H9 (cell line): Measurements from ENCODE around the gene LXN. TPM values are rescaled to one million over a fixed set of nuclear protein-coding genes. Genes with fewer than 3 reads are reported as not detected.

Experiments used
- DNase-seq: peaks from one replicate; pipeline ENCODE4 v3.0.0-alpha.2; 2017
- H2AFZ ChIP-seq: one replicate; pipeline ENCODE4 v1.6.1; 2013; ENCODE audit warnings: mild to moderate bottlenecking, low read length, control low read depth, moderate library complexity
- H2AK5ac ChIP-seq: 2 replicates; pipeline ENCODE4 v1.6.1; 2013; ENCODE audit warnings: low read length, control low read depth, mixed read lengths; ENCODE audit not compliant: insufficient read length
- H2BK120ac ChIP-seq: one replicate; pipeline ENCODE4 v1.6.1; 2013; ENCODE audit warnings: low read depth, mild to moderate bottlenecking, low read length, control low read depth, inconsistent platforms; ENCODE audit not compliant: poor library complexity, severe bottlenecking
- H2BK12ac ChIP-seq: 2 replicates; pipeline ENCODE4 v1.6.1; 2013; ENCODE audit warnings: low read length, control low read depth, mixed read lengths, low read depth; ENCODE audit not compliant: insufficient read length
- H2BK15ac ChIP-seq: 2 replicates; pipeline ENCODE4 v1.6.1; 2013; ENCODE audit warnings: low read depth, low read length, control low read depth
- H2BK20ac ChIP-seq: one replicate; pipeline ENCODE4 v1.6.1; 2013; ENCODE audit warnings: low read depth, mild to moderate bottlenecking, low read length, control low read depth, inconsistent platforms; ENCODE audit not compliant: poor library complexity, severe bottlenecking
- H2BK5ac ChIP-seq: 2 replicates; pipeline ENCODE4 v1.6.1; 2013; ENCODE audit warnings: low read length, control low read depth, mixed read lengths; ENCODE audit not compliant: insufficient read length
- H3K14ac ChIP-seq: 2 replicates; pipeline ENCODE4 v1.6.1; 2013; ENCODE audit warnings: low read length, control low read depth; ENCODE audit not compliant: insufficient read depth
- H3K18ac ChIP-seq: 2 replicates; pipeline ENCODE4 v1.6.1; 2013; ENCODE audit warnings: low read depth, mild to moderate bottlenecking, mixed read lengths, low read length, control low read depth; ENCODE audit not compliant: insufficient read length
- H3K23ac ChIP-seq: 2 replicates; pipeline ENCODE4 v1.6.1; 2013; ENCODE audit warnings: low read length, control low read depth, mixed read lengths, low read depth; ENCODE audit not compliant: insufficient read length
- H3K23me2 ChIP-seq: 2 replicates; pipeline ENCODE4 v1.6.1; 2013; ENCODE audit warnings: low read depth, mild to moderate bottlenecking, mixed read lengths, low read length, control low read depth; ENCODE audit not compliant: insufficient read length, poor library complexity, severe bottlenecking
- H3K27ac ChIP-seq: 2 replicates; pipeline ENCODE4 v1.5.1; 2013; ENCODE audit warnings: low read length, control low read depth, mixed read lengths, low read depth; ENCODE audit not compliant: insufficient read length
- H3K27me3 ChIP-seq: 2 replicates; pipeline ENCODE4 v1.6.1; 2013; ENCODE audit warnings: low read length, control low read depth, inconsistent platforms; ENCODE audit not compliant: insufficient read depth
- H3K4ac ChIP-seq: 2 replicates; pipeline ENCODE4 v1.6.1; 2013; ENCODE audit warnings: low read depth, mild to moderate bottlenecking, control low read depth, inconsistent platforms, low read length, moderate library complexity
- H3K4me1 ChIP-seq: 2 replicates; pipeline ENCODE4 v1.6.1; 2013; ENCODE audit warnings: low read length, control low read depth, inconsistent platforms; ENCODE audit not compliant: insufficient read depth
- H3K4me2 ChIP-seq: 2 replicates; pipeline ENCODE4 v1.6.1; 2013; ENCODE audit warnings: low read length, control low read depth, mixed read lengths; ENCODE audit not compliant: insufficient read length, insufficient read depth
- H3K56ac ChIP-seq: 2 replicates; pipeline ENCODE4 v1.6.1; 2013; ENCODE audit warnings: low read depth, mild to moderate bottlenecking, mixed read lengths, low read length, control low read depth; ENCODE audit not compliant: insufficient read length
- H3K79me1 ChIP-seq: 2 replicates; pipeline ENCODE4 v1.6.1; 2013; ENCODE audit warnings: low read depth, mild to moderate bottlenecking, moderate library complexity, low read length, control low read depth, inconsistent platforms; ENCODE audit not compliant: insufficient read depth, poor library complexity, severe bottlenecking
- H3K79me2 ChIP-seq: 2 replicates; pipeline ENCODE4 v1.6.1; 2013; ENCODE audit warnings: low read length, control low read depth, inconsistent platforms; ENCODE audit not compliant: insufficient read depth
- H3K9ac ChIP-seq: 2 replicates; pipeline ENCODE4 v1.6.1; 2013; ENCODE audit warnings: low read length, control low read depth, mixed read lengths; ENCODE audit not compliant: insufficient read length; ENCODE audit errors: extremely low read depth
- H3K9me3 ChIP-seq: one replicate; pipeline ENCODE4 v1.6.1; 2013; ENCODE audit warnings: low read depth, low read length, inconsistent platforms; ENCODE audit not compliant: control insufficient read depth
- H3T11ph ChIP-seq: one replicate; pipeline ENCODE4 v1.6.1; 2013; ENCODE audit warnings: mild to moderate bottlenecking, low read length, control low read depth, inconsistent platforms
- H4K20me1 ChIP-seq: one replicate; pipeline ENCODE4 v1.6.1; 2013; ENCODE audit not compliant: control insufficient read depth, insufficient read length, insufficient read depth
- H4K5ac ChIP-seq: 2 replicates; pipeline ENCODE4 v1.6.1; 2013; ENCODE audit warnings: low read depth, mild to moderate bottlenecking, mixed read lengths, low read length, control low read depth; ENCODE audit not compliant: insufficient read length
- H4K8ac ChIP-seq: replicated peaks from 2 replicates; pipeline ENCODE4 v1.6.1; 2013; ENCODE audit warnings: low read length, control low read depth, mixed read lengths, low read depth; ENCODE audit not compliant: insufficient read length
- H4K91ac ChIP-seq: 2 replicates; pipeline ENCODE4 v1.6.1; 2013; ENCODE audit warnings: low read depth, mild to moderate bottlenecking, moderate library complexity, mixed read lengths, low read length, control low read depth; ENCODE audit not compliant: insufficient read length
- H3K27ac Mint-ChIP-seq, 3 experiments: 2 replicates in 2 of 3; 3 replicates in 1 of 3; pipeline ENCODE4 v1.8.0; 2020 to 2021; ENCODE audit warnings: mixed read lengths in 3 of 3, mild to moderate bottlenecking in 1 of 3, moderate library complexity in 1 of 3
- H3K27me3 Mint-ChIP-seq: 2 replicates; pipeline ENCODE4 v1.8.0; 2021; ENCODE audit warnings: low read depth, mild to moderate bottlenecking, moderate library complexity, mixed read lengths
- H3K36me3 Mint-ChIP-seq, 3 experiments: 2 replicates in 2 of 3; 3 replicates in 1 of 3; pipeline ENCODE4 v1.8.0; 2020 to 2021; ENCODE audit warnings: low read depth in 3 of 3, mixed read lengths in 3 of 3; ENCODE audit not compliant: insufficient read depth in 1 of 3
- H3K4me1 Mint-ChIP-seq, 2 experiments: 2 replicates each; pipeline ENCODE4 v1.8.0; 2020; ENCODE audit warnings: mixed read lengths in 2 of 2
- H3K4me3 Mint-ChIP-seq, 2 experiments: 2 replicates in 1 of 2; 3 replicates in 1 of 2; pipeline ENCODE4 v1.8.0; 2020 to 2021; ENCODE audit warnings: mild to moderate bottlenecking in 2 of 2, mixed read lengths in 2 of 2, moderate library complexity in 1 of 2
- H3K9me3 Mint-ChIP-seq, 2 experiments: 2 replicates in 1 of 2; 3 replicates in 1 of 2; pipeline ENCODE4 v1.8.0; 2020; ENCODE audit warnings: mild to moderate bottlenecking in 2 of 2, mixed read lengths in 2 of 2, moderate library complexity in 1 of 2
- CTCF ChIP-seq: fragments of 200-600 bp; sonication (generic); conservative IDR thresholded peaks from 3 replicates; pipeline ENCODE4 v1.8.0; 2021; ENCODE audit warnings: antibody characterized with exemption, mild to moderate bottlenecking
- WGBS: extraction: QIAGEN DNeasy Blood & Tissue Kit; methylation state at CpG from one replicate; pipeline ENCODE4 v1.1.7; 2013; ENCODE audit warnings: missing lambda C conversion rate, low lambda C conversion rate, mixed read lengths; ENCODE audit not compliant: insufficient read length; ENCODE audit errors: extremely low coverage; 5-methylcytosine and 5-hydroxymethylcytosine counted together
- total RNA-seq: library from RNA; stranded (reverse); gene quantifications from 2 replicates; pipeline ENCODE4 v1.2.1, GENCODE V29; 2021

The LXN gene
- total RNA-seq, 1 experiment from 2014 or later: 6.7 TPM

- H3T11ph ChIP-seq: no peak overlapping the region
- no peak overlapping the region for H3K14ac ChIP-seq
- H3K4me3 Mint-ChIP-seq: no peak overlapping the region
- H3K9me3 ChIP-seq: no peaks in the 10 kb centered on the region
- 0 out of 4 replicates have a peak, but pooled peaks cover 0 to under 1% of the 10 kb centered on the region in 2 experiments for H3K4me1 Mint-ChIP-seq
- no peak for DNase-seq
- H3K18ac ChIP-seq: no peak overlapping the region
- H3K23ac ChIP-seq: no peak overlapping the region
- no peak overlapping the region for H3K4me2 ChIP-seq
- H2BK20ac ChIP-seq: no peak overlapping the region
- no peak overlapping the region for H4K91ac ChIP-seq
- no peak for TF ChIP-seq CTCF
- H2AFZ ChIP-seq: no peak overlapping the region
- H3K9me3 Mint-ChIP-seq: no peaks in the 10 kb centered on the region
- no peak overlapping the region for H3K27ac Mint-ChIP-seq
- H2BK15ac ChIP-seq: no peak overlapping the region
- no peak overlapping the region for H3K4ac ChIP-seq
- no peaks in the 10 kb centered on the region for H3K27me3 ChIP-seq
- H4K8ac ChIP-seq: no peak overlapping the region
- H4K5ac ChIP-seq: no peak overlapping the region
- no CpG with 5 or more reads among the region's 2 CpGs for WGBS
- H2AK5ac ChIP-seq: no peak overlapping the region
- H3K79me1 ChIP-seq: peaks cover 3% of the 10 kb centered on the region
- H2BK12ac ChIP-seq: no peak overlapping the region
- no peaks in the 10 kb centered on the region for H3K23me2 ChIP-seq
- H3K4me1 ChIP-seq: no peaks in the 10 kb centered on the region
- no peak overlapping the region for H2BK120ac ChIP-seq
- H3K79me2 ChIP-seq: no peaks in the 10 kb centered on the region
- H3K9ac ChIP-seq: no peak overlapping the region
- no peaks in the 10 kb centered on the region for H3K27me3 Mint-ChIP-seq
- no peak overlapping the region for H3K27ac ChIP-seq
- H3K56ac ChIP-seq: no peak overlapping the region
- peaks cover 16 to 73% (median 46%) of the 10 kb centered on the region in 3 experiments; a peak in 6 of 7 replicates for H3K36me3 Mint-ChIP-seq
- no peaks in the 10 kb centered on the region for H4K20me1 ChIP-seq
- H2BK5ac ChIP-seq: no peak overlapping the region
These were observed 21.3 kb downstream of the LXN start for GRCh38 chr3:158651192-158651591.
